CD4-positive, alpha-beta T cell (primary cell): Measurements from ENCODE around the gene HYAL4. TPM values are rescaled to one million over a fixed set of nuclear protein-coding genes. Genes with fewer than 3 reads are reported as not detected.
"Not testable (repeated sequence)": the region's sequence is repeated elsewhere in the genome, so short reads cannot be mapped to it uniquely, and the experiment has no call there.

Experiments
- ATAC-seq: fragments of 200-7000 bp; cut with Tn5 transposase; one replicate; pipeline ENCODE4 v1.10.0; 2022; ENCODE audit warnings: mild to moderate bottlenecking; ENCODE audit not compliant: poor library complexity
- CTCF ChIA-PET: fragments of 350-600 bp; sonication (Branson Sonifier 250); formaldehyde crosslinking; loops from one replicate; lab custom pipeline; 2021; ENCODE audit warnings: antibody characterized with exemption, inconsistent platforms; lab: Charles Lee
- POLR2A ChIA-PET: fragments of 350-600 bp; sonication (Branson Sonifier 250); formaldehyde crosslinking; loops from one replicate; lab custom pipeline; 2021; ENCODE audit warnings: antibody characterized with exemption, inconsistent platforms; lab: Charles Lee
- DNase-seq, 14 experiments: peaks; one replicate each; pipeline ENCODE4 v3.0.0-alpha.2; 2013 to 2020; ENCODE audit warnings: mixed read lengths in 2 of 14
- H3K27ac ChIP-seq, 2 donors: one replicate each; pipeline versions ENCODE4 v1.5.1 to v1.7.0; 2013; ENCODE audit warnings: low read length in 2 of 2, low read depth in 1 of 2, mild to moderate bottlenecking in 1 of 2
- H3K27me3 ChIP-seq, 2 experiments: 1 replicate in 1 of 2; 2 replicates in 1 of 2; pipeline versions ENCODE4 v1.6.1 to v1.7.0; 2013; ENCODE audit warnings: low read length in 2 of 2, control low read depth in 1 of 2, mild to moderate bottlenecking in 1 of 2, moderate library complexity in 1 of 2; ENCODE audit not compliant: insufficient read depth in 2 of 2, control insufficient read depth in 1 of 2
- H3K36me3 ChIP-seq: one replicate; pipeline ENCODE4 v1.6.1; 2013; ENCODE audit warnings: low read length, control low read depth; ENCODE audit not compliant: insufficient read depth
- H3K4me1 ChIP-seq: one replicate; pipeline ENCODE4 v1.6.1; 2013; ENCODE audit warnings: low read length, control low read depth; ENCODE audit not compliant: insufficient read depth
- H3K4me3 ChIP-seq: one replicate; pipeline ENCODE4 v1.5.1; 2013; ENCODE audit warnings: mild to moderate bottlenecking, low read length, moderate library complexity
- H3K9me3 ChIP-seq, 2 experiments: 1 replicate in 1 of 2; 2 replicates in 1 of 2; pipeline versions ENCODE4 v1.6.1 to v1.7.0; 2013; ENCODE audit warnings: low read length in 2 of 2, mild to moderate bottlenecking in 2 of 2, control low read depth in 1 of 2, moderate library complexity in 1 of 2; ENCODE audit not compliant: control insufficient read depth in 1 of 2, insufficient read depth in 1 of 2
- H3K27ac Mint-ChIP-seq: one replicate; pipeline ENCODE4 v1.8.0; 2020; ENCODE audit warnings: mixed read lengths
- H3K27me3 Mint-ChIP-seq: one replicate; pipeline ENCODE4 v1.8.0; 2021; ENCODE audit warnings: mixed read lengths
- H3K36me3 Mint-ChIP-seq: one replicate; pipeline ENCODE4 v1.8.0; 2021; ENCODE audit warnings: low read depth, mixed read lengths
- H3K4me1 Mint-ChIP-seq: one replicate; pipeline ENCODE4 v1.8.0; 2021; ENCODE audit warnings: low read depth, mixed read lengths
- H3K4me3 Mint-ChIP-seq: one replicate; pipeline ENCODE4 v1.8.0; 2020; ENCODE audit warnings: mild to moderate bottlenecking, mixed read lengths
- H3K9me3 Mint-ChIP-seq: one replicate; pipeline ENCODE4 v1.8.0; 2020; ENCODE audit warnings: mixed read lengths
- intact Hi-C, 2 experiments: fragments of 100-400 bp; cut with DNase I in 1 of 2; cut with micrococcal nuclease in 1 of 2; formaldehyde crosslinking; loops; one replicate each; pipeline versions ENCODE4 v1.15.1 to v1.9.0; 2023 to 2025; cut with DNase I, micrococcal nuclease
- total RNA-seq, 174 experiments: library from RNA in 2 of 174; stranded (reverse) in 2 of 174; gene quantifications; one replicate each; pipeline ENCODE4 v1.2.3 and lab custom pipeline; 2021 to 2026
- TF ChIP-seq, protein P1 (sequence below): fragments of 200-600 bp; IDR thresholded peaks from one replicate; pipeline ENCODE4 v1.8.0; 2022; ENCODE audit warnings: antibody characterized with exemption, mild to moderate bottlenecking

HYAL4 gene
- total RNA-seq, 2 experiments from 2014 or later, result 0.14 TPM; not detected in 1

GRCh38 chr7:123849855-123850254 lies 4.9 kb downstream of the HYAL4 start:
- intact Hi-C loops, result no loop called here
- H3K9me3 Mint-ChIP-seq, result no peaks in the 10 kb centered on the region
- H3K4me1 Mint-ChIP-seq, result no peaks in the 10 kb centered on the region
- TF ChIP-seq, protein P1, sequence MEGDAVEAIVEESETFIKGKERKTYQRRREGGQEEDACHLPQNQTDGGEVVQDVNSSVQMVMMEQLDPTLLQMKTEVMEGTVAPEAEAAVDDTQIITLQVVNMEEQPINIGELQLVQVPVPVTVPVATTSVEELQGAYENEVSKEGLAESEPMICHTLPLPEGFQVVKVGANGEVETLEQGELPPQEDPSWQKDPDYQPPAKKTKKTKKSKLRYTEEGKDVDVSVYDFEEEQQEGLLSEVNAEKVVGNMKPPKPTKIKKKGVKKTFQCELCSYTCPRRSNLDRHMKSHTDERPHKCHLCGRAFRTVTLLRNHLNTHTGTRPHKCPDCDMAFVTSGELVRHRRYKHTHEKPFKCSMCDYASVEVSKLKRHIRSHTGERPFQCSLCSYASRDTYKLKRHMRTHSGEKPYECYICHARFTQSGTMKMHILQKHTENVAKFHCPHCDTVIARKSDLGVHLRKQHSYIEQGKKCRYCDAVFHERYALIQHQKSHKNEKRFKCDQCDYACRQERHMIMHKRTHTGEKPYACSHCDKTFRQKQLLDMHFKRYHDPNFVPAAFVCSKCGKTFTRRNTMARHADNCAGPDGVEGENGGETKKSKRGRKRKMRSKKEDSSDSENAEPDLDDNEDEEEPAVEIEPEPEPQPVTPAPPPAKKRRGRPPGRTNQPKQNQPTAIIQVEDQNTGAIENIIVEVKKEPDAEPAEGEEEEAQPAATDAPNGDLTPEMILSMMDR, result no peak
- H3K27me3 Mint-ChIP-seq, result peaks cover 20% of the 10 kb centered on the region
- ChIA-PET POLR2A (no interaction called here), CTCF (no interaction called here)
- Histone ChIP-seq H3K27ac (no peak overlapping the region), H3K4me1 (no peaks in the 10 kb centered on the region), H3K36me3 (no peaks in the 10 kb centered on the region), H3K4me3 (no peak overlapping the region), H3K9me3 (peaks cover 0 to under 1% of the 10 kb centered on the region in 2 experiments), H3K27me3 (peaks cover 0 to 4% of the 10 kb centered on the region in 2 experiments)
- no peak overlapping the region for H3K4me3 Mint-ChIP-seq
- H3K27ac Mint-ChIP-seq, result no peak overlapping the region
- no peaks in the 10 kb centered on the region for H3K36me3 Mint-ChIP-seq
- no peak for DNase-seq
- ATAC-seq, result no peak

DNA sequence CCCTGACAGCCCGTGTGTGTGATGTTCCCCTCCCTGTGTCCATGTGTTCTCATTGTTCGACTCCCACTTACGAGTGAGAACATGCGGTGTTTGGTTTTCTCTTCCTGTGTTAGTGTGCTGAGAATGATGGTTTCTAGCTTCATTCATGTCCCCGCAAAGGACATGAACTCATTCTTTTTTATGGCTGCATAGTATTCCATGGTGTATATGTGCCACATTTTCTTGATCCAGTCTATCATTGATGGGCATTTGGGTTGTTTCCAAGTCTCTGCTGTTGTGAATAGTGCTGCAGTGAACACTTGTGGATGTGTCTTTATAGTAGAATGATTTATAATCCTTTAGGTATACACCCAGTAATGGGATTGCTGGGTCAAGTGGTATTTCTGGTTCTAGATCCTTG lies 6.4 kb downstream of the HYAL4 start:
- POLR2A ChIA-PET, H3K27me3 ChIP-seq, H3K4me1 ChIP-seq, ATAC-seq, H3K27ac ChIP-seq, CTCF ChIA-PET, DNase-seq, H3K4me3 Mint-ChIP-seq, H3K36me3 Mint-ChIP-seq, H3K9me3 ChIP-seq, intact Hi-C loops, H3K27ac Mint-ChIP-seq, H3K36me3 ChIP-seq, H3K4me3 ChIP-seq, H3K4me1 Mint-ChIP-seq, H3K9me3 Mint-ChIP-seq: not testable (repeated sequence)
- H3K27me3 Mint-ChIP-seq, result peaks cover 17% of the 10 kb centered on the region

- H3K4me3 Mint-ChIP-seq, H3K27ac ChIP-seq, H3K4me1 ChIP-seq, H3K27me3 ChIP-seq, intact Hi-C loops, H3K4me1 Mint-ChIP-seq, CTCF ChIA-PET, H3K4me3 ChIP-seq, H3K36me3 Mint-ChIP-seq, H3K9me3 Mint-ChIP-seq, H3K36me3 ChIP-seq, H3K27ac Mint-ChIP-seq, ATAC-seq, DNase-seq, H3K9me3 ChIP-seq, POLR2A ChIA-PET: not testable (repeated sequence)
- peaks cover 14% of the 10 kb centered on the region for H3K27me3 Mint-ChIP-seq
Observed at GRCh38 chr7:123854291-123854690, 9.3 kb downstream of the HYAL4 start.

DNA sequence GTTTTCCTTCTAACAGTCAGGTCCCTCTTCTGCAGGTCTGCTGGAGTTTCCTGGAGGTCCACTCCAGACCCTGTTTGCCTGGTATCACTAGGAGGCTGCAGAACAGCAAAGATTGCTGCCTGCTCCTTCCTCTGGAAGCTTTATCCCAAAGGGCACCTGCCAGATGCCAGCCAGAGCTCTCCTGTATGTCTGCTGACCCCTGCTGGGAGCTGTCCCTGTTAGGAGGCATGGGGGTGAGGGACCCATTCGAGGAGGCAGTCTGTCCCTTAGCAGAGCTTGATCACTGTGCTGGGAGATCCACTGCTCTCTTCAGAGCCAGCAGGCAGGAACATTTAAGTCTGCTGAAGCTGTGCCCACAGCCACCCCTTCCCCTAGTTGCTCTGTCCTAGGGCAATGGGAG lies 11.5 kb downstream of the HYAL4 start:
- H3K4me1 ChIP-seq, H3K4me3 Mint-ChIP-seq, CTCF ChIA-PET, H3K4me3 ChIP-seq, H3K9me3 Mint-ChIP-seq, H3K27me3 ChIP-seq, POLR2A ChIA-PET, H3K36me3 ChIP-seq, H3K4me1 Mint-ChIP-seq, H3K27ac ChIP-seq, intact Hi-C loops, ATAC-seq, H3K36me3 Mint-ChIP-seq, H3K9me3 ChIP-seq, H3K27ac Mint-ChIP-seq, DNase-seq: not testable (repeated sequence)
- H3K27me3 Mint-ChIP-seq, result peaks cover 18% of the 10 kb centered on the region
